Activated CD4-positive, alpha-beta T cell treated with anti-CD3 and anti-CD28 coated beads, Interleukin-2, amount 10 ng/mL, durations not matched to agents 24 days and 14 days (primary cell): ENCODE results near the gene DTYMK. TPM values are rescaled to one million over a fixed set of nuclear protein-coding genes. Genes with fewer than 3 reads are reported as not detected.

Source experiments
- DNase-seq: peaks from one replicate; pipeline ENCODE4 v3.0.0; 2022
- H3K27ac Mint-ChIP-seq: one replicate; pipeline ENCODE4 v1.8.0; 2022; ENCODE audit warnings: mild to moderate bottlenecking, mixed read lengths
- H3K27me3 Mint-ChIP-seq: one replicate; pipeline ENCODE4 v1.8.0; 2022; ENCODE audit warnings: mixed read lengths
- H3K36me3 Mint-ChIP-seq: one replicate; pipeline ENCODE4 v1.8.0; 2022; ENCODE audit warnings: low read depth, mild to moderate bottlenecking, mixed read lengths
- H3K4me1 Mint-ChIP-seq: one replicate; pipeline ENCODE4 v1.8.0; 2021; ENCODE audit warnings: mixed read lengths
- H3K4me3 Mint-ChIP-seq: one replicate; pipeline ENCODE4 v1.8.0; 2022; ENCODE audit warnings: mild to moderate bottlenecking, moderate library complexity, mixed read lengths
- H3K9me3 Mint-ChIP-seq: one replicate; pipeline ENCODE4 v1.8.0; 2021; ENCODE audit warnings: mixed read lengths
- intact Hi-C: fragments of 100-400 bp; cut with micrococcal nuclease; formaldehyde crosslinking; loops from one replicate; pipeline ENCODE4 v1.15.1; 2023
- total RNA-seq: library from RNA; stranded (reverse); gene quantifications from 2 replicates; pipeline ENCODE4 v1.2.3, GENCODE V29; 2022

The DTYMK gene
- total RNA-seq, 1 donor from 2014 or later = 110 TPM

DNA sequence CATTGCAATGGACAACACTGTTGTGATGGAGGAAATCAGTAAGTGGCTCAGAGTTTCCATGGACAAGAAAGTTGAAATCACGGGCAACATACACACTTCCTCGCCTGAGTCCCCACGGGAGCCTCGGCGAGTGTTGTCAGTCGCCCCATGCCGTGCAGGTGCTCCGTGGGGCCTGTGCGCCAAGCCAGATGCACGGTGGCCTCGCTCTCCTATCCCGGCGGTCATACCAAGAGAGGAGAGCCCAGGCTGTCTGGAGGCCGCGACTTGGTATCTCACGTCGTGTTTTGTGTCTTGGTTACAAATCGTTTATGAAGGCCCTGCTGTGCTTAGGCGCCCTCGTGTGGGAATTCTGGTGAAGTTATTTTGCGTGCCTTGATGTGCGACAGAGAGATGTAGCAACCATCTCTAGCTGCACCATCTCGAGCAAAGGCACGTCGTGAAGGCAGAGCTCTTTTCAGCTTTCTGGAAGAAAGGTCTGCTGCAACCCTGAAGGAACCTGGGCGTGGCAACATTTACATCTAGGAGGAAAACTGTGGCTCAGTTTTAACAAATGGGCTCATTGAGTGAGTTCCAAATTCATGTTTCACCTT is 27.4 kb downstream of the DTYMK start:
- Mint-ChIP-seq H3K9me3 (no peaks in the 10 kb centered on the region), H3K4me3 (no peak overlapping the region), H3K36me3 (peaks cover 41% of the 10 kb centered on the region), H3K27me3 (no peaks in the 10 kb centered on the region), H3K4me1 (no peaks in the 10 kb centered on the region), H3K27ac (no peak overlapping the region)
- DNase-seq = peak; percentile 83
- intact Hi-C loops = no loop called here

DNA sequence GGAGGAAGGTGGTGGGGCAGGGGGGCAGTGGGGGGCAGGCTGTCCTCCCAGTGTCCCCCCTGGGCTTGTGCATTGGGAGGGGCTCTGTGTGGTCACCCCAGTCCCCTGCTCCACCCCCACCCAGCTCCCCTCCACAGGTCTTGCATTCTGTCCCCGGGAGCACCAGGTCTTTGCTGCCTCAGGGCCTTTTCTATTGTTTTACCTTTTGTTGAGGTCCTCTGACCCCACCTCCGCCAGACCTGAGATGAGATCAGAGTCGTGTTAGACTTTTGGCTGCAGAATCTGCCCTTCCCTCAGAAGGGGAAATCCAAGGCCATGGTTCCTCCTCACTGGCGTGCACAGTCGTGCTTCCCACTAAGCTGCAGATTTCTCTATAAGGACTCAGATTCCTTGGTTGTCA is 28.3 kb downstream of the DTYMK start:
- Mint-ChIP-seq H3K4me3 (no peak overlapping the region), H3K4me1 (no peaks in the 10 kb centered on the region), H3K9me3 (no peaks in the 10 kb centered on the region), H3K27me3 (no peaks in the 10 kb centered on the region), H3K27ac (no peak overlapping the region), H3K36me3 (peaks cover 41% of the 10 kb centered on the region)
- intact Hi-C loops = no loop called here
- DNase-seq = no peak

DNA sequence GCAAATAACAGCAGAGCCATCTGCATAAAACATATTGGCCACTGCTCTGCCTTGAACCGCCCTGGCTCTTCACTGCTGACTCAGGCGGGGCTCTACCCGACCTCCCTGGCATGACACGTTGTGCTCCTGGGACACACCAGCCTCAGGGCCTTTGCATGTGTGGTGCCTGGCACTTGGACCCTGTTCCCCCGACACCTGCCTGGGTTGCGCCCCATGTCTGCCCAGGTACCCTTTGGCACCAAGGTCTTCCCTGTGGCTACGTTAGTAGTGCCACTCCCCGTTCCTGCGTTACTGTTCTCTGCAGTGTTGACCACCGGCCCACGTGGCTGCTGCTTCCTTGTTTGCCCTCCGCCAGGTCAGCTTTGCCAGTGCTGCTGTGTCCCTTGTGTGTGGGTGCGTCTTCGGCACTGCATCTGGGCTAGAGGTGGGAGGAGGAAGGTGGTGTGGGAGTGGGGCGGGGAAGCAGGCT is 28.8 kb downstream of the DTYMK start:
- Mint-ChIP-seq H3K27me3 (no peaks in the 10 kb centered on the region), H3K4me3 (no peak overlapping the region), H3K27ac (no peak overlapping the region), H3K36me3 (peaks cover 44% of the 10 kb centered on the region), H3K4me1 (no peaks in the 10 kb centered on the region), H3K9me3 (no peaks in the 10 kb centered on the region)
- intact Hi-C loops = no loop called here
- DNase-seq = no peak

DNA sequence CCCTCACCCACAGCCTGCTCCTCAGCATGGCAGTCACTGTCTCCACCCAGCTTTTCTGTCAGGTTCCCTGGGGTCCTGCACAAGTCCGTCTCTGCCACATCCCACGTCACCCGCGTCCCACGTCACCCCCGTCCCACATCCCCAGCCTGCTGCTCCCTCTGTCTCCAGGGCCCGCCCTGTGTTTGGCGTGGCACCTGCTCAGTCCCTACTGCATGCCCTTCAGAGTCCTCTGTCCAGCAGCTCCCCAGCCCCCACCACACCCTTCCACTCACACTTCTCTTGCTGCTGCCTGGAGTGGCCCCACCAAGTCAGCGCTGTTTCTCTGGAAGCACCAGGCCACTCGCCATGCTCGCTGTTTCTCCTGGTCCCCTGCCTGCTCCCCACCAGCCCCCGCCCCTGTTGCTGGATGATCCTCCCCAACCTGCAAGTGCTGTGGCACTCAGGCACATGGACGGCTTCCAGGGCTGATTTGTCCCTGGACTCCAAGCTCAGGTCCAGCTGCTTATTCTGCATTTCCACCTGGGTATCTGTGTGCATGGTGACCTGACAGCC is 30.3 kb downstream of the DTYMK start:
- no peaks in the 10 kb centered on the region for H3K27me3 Mint-ChIP-seq
- DNase-seq = no peak
- H3K27ac Mint-ChIP-seq = no peak overlapping the region
- H3K4me1 Mint-ChIP-seq = no peaks in the 10 kb centered on the region
- intact Hi-C loops = no loop called here
- peaks cover 51% of the 10 kb centered on the region for H3K36me3 Mint-ChIP-seq
- no peak overlapping the region for H3K4me3 Mint-ChIP-seq
- H3K9me3 Mint-ChIP-seq = no peaks in the 10 kb centered on the region

DNA sequence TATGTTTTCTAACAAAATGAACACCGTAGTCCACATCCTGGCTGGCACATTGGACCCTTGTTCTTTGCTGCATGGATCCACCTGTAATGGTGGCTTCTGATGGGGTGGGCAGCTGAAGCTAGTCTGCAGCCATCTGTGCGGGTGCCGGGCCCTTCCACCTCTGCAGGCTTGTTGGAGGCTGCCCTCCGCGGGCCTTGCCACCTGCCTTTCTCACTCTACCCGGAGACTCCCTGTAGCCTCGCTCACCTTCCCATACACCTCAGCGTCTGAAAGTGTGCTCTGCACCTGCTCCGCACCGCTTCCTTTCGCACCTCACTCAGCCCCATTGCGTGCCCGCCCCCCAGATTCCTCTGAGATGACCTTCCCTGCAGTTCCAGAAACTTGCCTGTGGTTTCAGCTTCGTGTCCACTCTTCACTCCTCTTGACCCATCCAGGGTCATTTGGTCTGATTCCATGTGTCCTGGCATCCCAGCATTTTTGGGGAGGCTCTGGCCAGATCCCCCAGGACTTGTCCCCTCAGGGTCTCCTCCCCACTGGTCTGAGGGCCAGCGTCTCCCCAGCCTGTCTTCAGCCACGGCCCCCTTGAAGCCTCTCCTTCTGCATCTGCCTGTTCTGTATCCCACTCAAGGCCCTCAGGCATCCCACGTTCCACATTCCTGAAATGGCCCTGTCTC is 31.0 kb downstream of the DTYMK start:
- H3K27me3 Mint-ChIP-seq = no peaks in the 10 kb centered on the region
- H3K4me1 Mint-ChIP-seq = peaks cover 2% of the 10 kb centered on the region
- intact Hi-C loops = no loop called here
- no peak overlapping the region for H3K4me3 Mint-ChIP-seq
- H3K36me3 Mint-ChIP-seq = peaks cover 54% of the 10 kb centered on the region
- DNase-seq = no peak
- H3K27ac Mint-ChIP-seq = no peak overlapping the region
- no peaks in the 10 kb centered on the region for H3K9me3 Mint-ChIP-seq

DNA sequence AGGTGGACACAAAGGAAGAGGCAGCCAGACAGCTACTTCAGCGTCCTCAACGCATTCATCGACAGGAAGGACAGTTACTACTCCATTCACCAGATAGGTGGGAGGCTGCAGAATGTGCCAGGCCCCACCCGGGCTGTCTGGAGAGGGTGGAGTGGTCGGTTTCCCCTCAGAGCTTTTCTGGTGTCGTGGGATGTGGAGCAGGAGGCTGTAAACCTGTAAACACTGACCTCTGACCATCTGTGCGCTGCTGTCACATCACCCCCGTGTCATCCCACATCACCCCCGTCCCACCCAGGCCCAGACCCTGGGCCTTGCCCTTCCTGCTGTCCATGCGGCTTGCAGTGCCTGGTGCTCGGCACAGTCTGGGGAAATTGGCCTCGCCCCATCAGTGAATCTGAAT is 32.1 kb downstream of the DTYMK start:
- no peak for DNase-seq
- H3K4me3 Mint-ChIP-seq = no peak overlapping the region
- peaks cover 45% of the 10 kb centered on the region for H3K36me3 Mint-ChIP-seq
- no peaks in the 10 kb centered on the region for H3K27me3 Mint-ChIP-seq
- intact Hi-C loops = no loop called here
- no peaks in the 10 kb centered on the region for H3K9me3 Mint-ChIP-seq
- H3K4me1 Mint-ChIP-seq = peaks cover 2% of the 10 kb centered on the region
- no peak overlapping the region for H3K27ac Mint-ChIP-seq

DNA sequence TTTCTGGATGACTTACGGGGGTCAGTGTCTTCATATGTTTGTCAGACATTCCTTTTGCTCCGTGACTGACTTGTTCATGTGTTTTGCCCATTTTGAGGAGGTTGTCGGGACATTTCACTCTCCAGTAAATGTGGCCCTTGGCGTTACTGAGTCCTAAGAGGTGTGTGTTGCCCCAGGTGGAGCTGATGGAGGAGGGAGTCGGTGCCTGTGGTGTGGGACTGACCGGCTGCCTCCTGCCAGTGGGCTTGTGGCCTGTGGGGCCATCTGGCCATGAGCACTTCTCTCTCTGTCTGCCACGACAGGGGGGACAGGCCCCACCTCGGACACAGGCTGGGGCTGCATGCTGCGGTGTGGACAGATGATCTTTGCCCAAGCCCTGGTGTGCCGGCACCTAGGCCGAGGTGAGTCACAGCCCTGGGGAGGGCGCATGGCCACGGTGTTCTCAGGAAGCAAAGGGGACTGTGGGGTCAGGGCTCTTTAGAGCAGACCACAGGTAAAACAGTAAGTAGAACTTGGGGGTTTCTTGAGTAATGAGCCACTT is 33.3 kb downstream of the DTYMK start:
- H3K36me3 Mint-ChIP-seq = peaks cover 38% of the 10 kb centered on the region
- H3K27ac Mint-ChIP-seq = no peak overlapping the region
- no peaks in the 10 kb centered on the region for H3K9me3 Mint-ChIP-seq
- intact Hi-C loops = no loop called here
- H3K4me3 Mint-ChIP-seq = no peak overlapping the region
- no peak for DNase-seq
- H3K27me3 Mint-ChIP-seq = no peaks in the 10 kb centered on the region
- H3K4me1 Mint-ChIP-seq = peaks cover 2% of the 10 kb centered on the region

DNA sequence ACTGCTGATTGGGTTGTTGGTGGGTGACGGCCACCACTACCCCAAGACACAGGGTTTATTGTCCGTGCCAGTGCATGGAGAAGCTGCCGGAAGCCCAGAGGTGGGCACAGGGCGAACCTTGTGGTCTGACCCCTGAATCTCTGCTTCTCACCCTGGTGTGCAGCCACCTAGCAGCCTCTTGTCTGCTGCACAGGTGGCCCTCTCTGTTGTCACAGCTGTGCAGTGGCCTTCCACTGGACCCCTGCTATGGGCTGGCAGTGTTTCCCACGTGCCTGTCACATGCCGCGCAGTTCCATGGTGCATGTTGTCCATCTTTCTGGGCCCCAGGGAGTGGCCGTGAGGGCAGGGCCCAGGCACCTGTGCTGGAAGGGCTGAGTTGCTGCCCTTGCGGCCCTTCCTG is 33.9 kb downstream of the DTYMK start:
- no peak overlapping the region for H3K4me3 Mint-ChIP-seq
- H3K4me1 Mint-ChIP-seq = peaks cover 2% of the 10 kb centered on the region
- H3K9me3 Mint-ChIP-seq = no peaks in the 10 kb centered on the region
- no peak for DNase-seq
- no peak overlapping the region for H3K27ac Mint-ChIP-seq
- peaks cover 39% of the 10 kb centered on the region for H3K36me3 Mint-ChIP-seq
- intact Hi-C loops = no loop called here
- H3K27me3 Mint-ChIP-seq = no peaks in the 10 kb centered on the region

DNA sequence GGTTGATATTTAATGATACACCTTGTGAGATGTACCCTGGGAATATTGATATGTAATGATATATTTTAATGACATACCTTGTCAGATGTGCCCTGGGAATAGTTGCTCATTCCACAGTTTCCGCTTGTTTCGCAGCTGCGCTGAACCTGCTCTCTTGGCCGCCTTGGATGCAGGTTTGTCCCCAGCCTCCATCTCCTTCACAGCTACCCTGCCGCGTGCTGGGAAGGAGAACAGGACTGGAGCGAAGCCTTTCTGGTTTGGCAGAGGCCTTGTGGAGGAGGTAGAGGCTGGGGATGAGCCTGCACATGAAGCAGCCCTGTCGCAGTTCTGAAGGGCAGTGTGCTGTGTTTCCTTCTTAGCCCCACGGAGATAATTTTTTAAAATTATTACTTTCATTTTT is 34.5 kb downstream of the DTYMK start:
- DNase-seq = no peak
- no peaks in the 10 kb centered on the region for H3K27me3 Mint-ChIP-seq
- no peak overlapping the region for H3K4me3 Mint-ChIP-seq
- intact Hi-C loops = no loop called here
- peaks cover 2% of the 10 kb centered on the region for H3K4me1 Mint-ChIP-seq
- H3K36me3 Mint-ChIP-seq = peaks cover 36% of the 10 kb centered on the region
- H3K27ac Mint-ChIP-seq = no peak overlapping the region
- no peaks in the 10 kb centered on the region for H3K9me3 Mint-ChIP-seq

DNA sequence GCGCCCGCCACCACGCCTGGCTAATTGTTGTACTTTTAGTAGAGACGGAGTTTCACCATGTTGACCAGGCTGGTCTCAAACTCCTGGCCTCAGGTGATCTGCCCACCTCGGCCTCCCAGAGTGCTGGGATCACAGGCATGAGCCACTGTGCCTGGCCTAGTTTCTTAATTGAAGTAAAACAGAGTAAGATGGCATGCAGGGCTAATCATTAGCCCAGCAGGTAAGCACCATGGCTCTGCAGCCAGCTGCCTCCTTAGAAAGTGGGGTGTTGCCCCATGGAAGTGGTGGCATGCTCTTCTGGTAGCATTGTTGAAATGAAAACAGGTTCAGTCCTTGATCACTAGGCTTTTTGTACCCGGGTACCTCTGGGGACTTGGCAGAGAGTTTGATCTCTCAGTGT is 36.7 kb downstream of the DTYMK start:
- peaks cover 23% of the 10 kb centered on the region for H3K36me3 Mint-ChIP-seq
- no peaks in the 10 kb centered on the region for H3K9me3 Mint-ChIP-seq
- H3K27ac Mint-ChIP-seq = no peak overlapping the region

DNA sequence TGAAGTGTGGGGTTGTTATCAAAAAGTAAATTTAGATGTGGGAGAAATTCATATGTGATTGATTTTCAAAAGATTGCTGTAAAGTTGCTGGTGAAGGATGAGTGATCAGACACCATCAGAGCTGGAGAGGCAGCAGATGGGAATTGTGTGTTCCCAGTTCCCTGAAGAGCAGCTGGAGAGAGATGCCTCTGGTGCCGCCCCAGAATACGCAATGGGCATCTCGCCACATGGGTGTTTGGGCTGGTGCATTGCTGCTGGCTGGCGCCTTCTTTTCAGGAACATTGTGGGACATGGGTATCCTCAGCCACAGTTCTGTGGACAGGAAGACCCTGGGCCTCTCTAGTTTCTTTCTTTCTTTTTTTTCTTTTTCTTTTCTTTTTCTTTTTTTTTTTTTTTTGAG is 37.2 kb downstream of the DTYMK start:
- H3K27ac Mint-ChIP-seq = no peak overlapping the region

More for the DNA sequence above, 36.7 kb downstream of the DTYMK start:
- H3K4me3 Mint-ChIP-seq = no peak overlapping the region
- intact Hi-C loops = no loop called here
- H3K27me3 Mint-ChIP-seq = no peaks in the 10 kb centered on the region
- peaks cover 3% of the 10 kb centered on the region for H3K4me1 Mint-ChIP-seq
- DNase-seq = no peak

DNA sequence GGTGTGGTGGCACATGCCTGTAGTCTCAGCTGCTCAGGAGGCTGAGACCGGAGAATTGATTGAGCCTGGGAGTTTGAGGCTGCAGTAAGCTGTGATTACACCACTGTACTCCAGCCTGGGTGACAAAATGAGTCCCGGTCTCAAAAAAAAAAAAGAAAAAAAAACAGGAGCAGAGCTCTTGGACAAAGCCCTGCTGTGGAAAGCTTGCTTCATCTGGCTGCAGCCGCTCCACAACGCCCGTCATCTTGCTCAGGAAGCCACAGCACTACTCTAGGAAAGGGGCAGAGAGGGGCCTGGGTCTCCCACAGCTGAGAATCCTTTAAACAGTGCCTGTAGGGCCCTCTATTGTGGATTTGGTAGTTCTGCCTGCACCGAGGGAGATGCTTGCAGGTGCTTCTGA is 38.2 kb downstream of the DTYMK start:
- H3K27me3 Mint-ChIP-seq = no peaks in the 10 kb centered on the region

More for the DNA sequence above, 37.2 kb downstream of the DTYMK start:
- Mint-ChIP-seq H3K27me3 (no peaks in the 10 kb centered on the region), H3K9me3 (no peaks in the 10 kb centered on the region), H3K36me3 (peaks cover 20% of the 10 kb centered on the region), H3K4me1 (peaks cover 4% of the 10 kb centered on the region), H3K4me3 (no peak overlapping the region)
- DNase-seq = no peak
- intact Hi-C loops = no loop called here

DNA sequence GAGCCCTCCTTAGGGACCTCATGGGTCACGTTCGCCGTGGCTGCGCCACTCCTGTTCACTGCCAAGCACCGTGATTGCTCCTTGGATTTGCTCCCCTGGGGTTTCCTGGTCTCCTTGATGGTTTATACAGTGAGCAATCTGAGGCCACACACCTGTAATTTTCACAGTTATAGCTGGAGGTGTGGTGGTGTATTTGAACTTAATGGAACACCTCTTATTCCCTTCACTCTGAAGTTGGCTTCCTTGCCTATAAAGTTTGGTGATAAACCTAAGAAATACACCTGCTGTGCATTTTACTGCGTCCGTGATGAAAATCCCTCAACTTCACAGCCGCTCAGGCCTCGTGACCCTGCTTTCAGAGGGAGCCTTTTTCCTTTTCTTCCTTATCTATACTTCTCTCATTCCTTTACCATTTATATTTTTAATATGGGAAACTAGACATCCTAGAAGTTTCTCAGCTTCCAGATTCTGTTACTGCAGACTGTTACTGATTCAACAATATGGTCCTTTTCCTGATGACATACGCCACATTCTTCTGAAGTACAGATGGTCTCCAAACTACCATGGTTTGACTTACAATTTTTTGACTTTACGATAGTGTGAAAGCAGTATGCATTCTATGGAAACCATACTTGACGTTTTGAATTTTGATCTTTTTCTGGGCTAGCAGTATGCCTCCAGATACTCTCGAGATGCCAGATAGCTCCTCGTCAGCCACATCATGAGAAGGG is 40.5 kb downstream of the DTYMK start:
- H3K27me3 Mint-ChIP-seq = no peaks in the 10 kb centered on the region
- intact Hi-C loops = no loop called here
- H3K4me1 Mint-ChIP-seq = peaks cover 14% of the 10 kb centered on the region
- DNase-seq = no peak
- peaks cover 10% of the 10 kb centered on the region for H3K36me3 Mint-ChIP-seq
- no peaks in the 10 kb centered on the region for H3K9me3 Mint-ChIP-seq
- H3K27ac Mint-ChIP-seq = no peak overlapping the region
- H3K4me3 Mint-ChIP-seq = no peak overlapping the region

More for the DNA sequence above, 38.2 kb downstream of the DTYMK start:
- H3K4me1 Mint-ChIP-seq = peaks cover 6% of the 10 kb centered on the region
- peaks cover 20% of the 10 kb centered on the region for H3K36me3 Mint-ChIP-seq
- no peak for DNase-seq
- H3K9me3 Mint-ChIP-seq = no peaks in the 10 kb centered on the region
- intact Hi-C loops = no loop called here
- H3K27ac Mint-ChIP-seq = no peak overlapping the region
- H3K4me3 Mint-ChIP-seq = no peak overlapping the region
